Measurements from ENCODE around the gene TPGS1.

Gene TPGS1

GRCh38 chr19:540867-541637, 33.8 kb downstream of the TPGS1 start:
- no peak for DNase-seq (ENCODE audit: low spot score)

GRCh38 chr19:541699-542098, 34.4 kb downstream of the TPGS1 start:
- no peak for DNase-seq (ENCODE audit: low spot score)

- DNase-seq (ENCODE audit: low spot score), result no peak
Observed at GRCh38 chr19:542173-542866, 35.0 kb downstream of the TPGS1 start.

GRCh38 chr19:543910-544608, 36.8 kb downstream of the TPGS1 start, which contains the start of gene GZMM:
TSS of gene GZMM (plus strand) at chr19:544053. CDS start at chr19:544072, 19 bp downstream.
- no peak for DNase-seq (ENCODE audit: low spot score)

GRCh38 chr19:547117-547516, 39.8 kb downstream of the TPGS1 start:
- DNase-seq (ENCODE audit: low spot score), result no peak

GRCh38 chr19:547836-548720, 40.8 kb downstream of the TPGS1 start:
- no peak for DNase-seq (ENCODE audit: low spot score)

- DNase-seq (ENCODE audit: low spot score), result no peak
Observed at GRCh38 chr19:548886-549830, 41.9 kb downstream of the TPGS1 start.

- no peak for DNase-seq (ENCODE audit: low spot score)
Observed at GRCh38 chr19:554817-555216, 47.5 kb downstream of the TPGS1 start.

- DNase-seq (ENCODE audit: low spot score), result no peak
Observed at GRCh38 chr19:555474-555808, 48.1 kb downstream of the TPGS1 start.

- DNase-seq (ENCODE audit: low spot score), result no peak
Observed at GRCh38 chr19:556611-557382, 49.5 kb downstream of the TPGS1 start.

- no peak for DNase-seq (ENCODE audit: low spot score)
Observed at GRCh38 chr19:558770-559439, 51.6 kb downstream of the TPGS1 start.

- DNase-seq (ENCODE audit: low spot score), result no peak
Observed at GRCh38 chr19:560121-560520, 52.8 kb downstream of the TPGS1 start.

- DNase-seq (ENCODE audit: low spot score), result peak; percentile 51
Observed at GRCh38 chr19:566403-566802, 59.1 kb downstream of the TPGS1 start.

- DNase-seq (ENCODE audit: low spot score), result no peak
Observed at GRCh38 chr19:566844-567243, 59.5 kb downstream of the TPGS1 start.

GRCh38 chr19:567296-567900, 60.1 kb downstream of the TPGS1 start:
- DNase-seq (ENCODE audit: low spot score), result no peak

All from GM03348 (cell line).